Muscle layer of colon (tissue), 2 donors: ENCODE data around the gene MRM3.
"Not testable (repeated sequence)": the region's sequence is repeated elsewhere in the genome, so short reads cannot be mapped to it uniquely, and the experiment has no call there.

Experiments used
- H3K27ac ChIP-seq: one replicate; pipeline ENCODE4 v1.7.0; 2013; ENCODE audit warnings: low read depth, mild to moderate bottlenecking, low read length, moderate library complexity
- H3K27me3 ChIP-seq, 2 donors: one replicate each; pipeline ENCODE4 v1.7.0; 2013; ENCODE audit warnings: low read length in 2 of 2, mild to moderate bottlenecking in 2 of 2; ENCODE audit not compliant: insufficient read depth in 2 of 2, control insufficient read depth in 1 of 2
- H3K36me3 ChIP-seq: one replicate; pipeline ENCODE4 v1.7.0; 2013; ENCODE audit warnings: mild to moderate bottlenecking, low read length; ENCODE audit not compliant: insufficient read depth
- H3K4me1 ChIP-seq: one replicate; pipeline ENCODE4 v1.7.0; 2013; ENCODE audit warnings: mild to moderate bottlenecking, low read length; ENCODE audit not compliant: insufficient read depth
- H3K4me3 ChIP-seq, 2 donors: one replicate each; pipeline ENCODE4 v1.7.0; 2013; ENCODE audit warnings: low read length in 2 of 2, low read depth in 1 of 2, mild to moderate bottlenecking in 1 of 2, moderate library complexity in 1 of 2
- H3K9ac ChIP-seq: one replicate; pipeline ENCODE4 v1.7.0; 2013; ENCODE audit warnings: low read length
- H3K9me3 ChIP-seq: one replicate; pipeline ENCODE4 v1.7.0; 2013; ENCODE audit warnings: mild to moderate bottlenecking, low read length
- donor health status: abdominal sarcoma.
- donor health status: Adenocarcinoma of cecum.

MRM3 gene

DNA sequence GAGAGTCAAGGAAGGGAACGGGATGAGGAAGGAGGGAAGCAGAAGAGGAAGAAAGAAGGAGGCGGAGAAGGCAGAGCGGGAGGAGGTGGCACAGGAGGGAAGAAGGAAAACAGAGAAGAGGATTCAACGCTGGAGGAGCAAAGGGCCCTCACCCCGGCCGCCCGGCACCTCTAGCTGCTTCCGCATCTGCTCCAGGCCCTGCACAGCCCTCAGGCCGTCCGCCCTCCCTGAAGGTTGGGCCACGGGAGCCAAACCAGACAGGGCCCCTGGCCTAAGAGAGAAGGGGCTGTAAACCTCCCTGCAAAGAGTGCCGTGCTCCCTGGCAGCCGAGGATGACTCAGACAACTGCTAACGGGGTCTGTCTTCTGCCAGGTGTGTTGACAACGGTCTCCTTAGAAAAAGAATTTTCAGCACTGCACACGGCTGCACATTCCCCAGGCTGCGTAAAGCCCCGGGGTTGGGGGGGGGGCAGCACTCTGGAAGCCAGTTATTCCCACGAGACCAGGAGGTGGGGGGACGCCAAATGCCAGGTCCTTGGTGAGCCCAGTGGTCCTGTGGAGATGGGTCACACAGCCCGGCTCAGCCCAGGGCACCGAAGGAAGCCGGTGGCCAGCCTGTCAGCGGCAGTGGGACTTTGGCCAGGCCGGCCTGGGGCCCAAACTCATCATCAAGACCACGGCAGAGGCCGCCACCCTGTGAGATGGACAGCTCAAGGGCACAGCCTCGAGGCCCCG, 29.1 kb downstream of the MRM3 start:
- peaks cover 5% of the 10 kb centered on the region for H3K4me1 ChIP-seq
- H3K9ac ChIP-seq, result no peak overlapping the region
- H3K9me3 ChIP-seq, result no peaks in the 10 kb centered on the region
- H3K27me3 ChIP-seq, result no peaks in the 10 kb centered on the region
- H3K27ac ChIP-seq, result peak overlapping the region; percentile 63
- H3K36me3 ChIP-seq, result peaks cover 30% of the 10 kb centered on the region
- H3K4me3 ChIP-seq, result no peak overlapping the region

DNA sequence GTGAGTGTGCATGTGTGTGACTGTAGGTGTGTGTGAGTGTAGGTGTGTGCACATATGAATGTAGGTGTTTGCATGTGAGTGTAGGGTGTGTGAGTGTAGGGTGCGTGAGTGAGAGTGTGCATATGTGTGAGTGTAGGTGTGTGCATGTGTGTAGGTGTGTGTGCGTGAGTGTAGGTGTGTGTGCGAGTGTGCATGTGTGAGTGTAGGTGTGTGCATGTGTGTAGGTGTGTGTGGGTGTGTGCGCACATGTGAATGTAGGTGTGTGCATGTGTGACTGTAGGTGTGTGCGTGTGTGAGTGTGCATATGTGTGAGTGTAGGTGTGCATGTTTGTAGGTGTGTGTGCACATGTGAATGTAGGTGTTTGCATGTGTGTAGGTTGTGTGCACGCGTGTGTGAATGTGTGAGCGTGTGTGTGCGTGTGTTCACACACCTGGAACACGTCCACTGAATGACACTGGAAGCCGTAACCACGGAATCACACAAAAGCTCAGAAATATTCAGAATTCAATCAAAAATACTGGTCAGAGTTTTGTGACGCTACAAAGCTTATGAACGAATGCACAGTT, 30.6 kb downstream of the MRM3 start:
- Histone ChIP-seq H3K27me3 (no peaks in the 10 kb centered on the region), H3K27ac (no peak overlapping the region), H3K36me3 (peaks cover 26% of the 10 kb centered on the region), H3K9me3 (no peaks in the 10 kb centered on the region), H3K9ac (no peak overlapping the region), H3K4me1 (peaks cover 5% of the 10 kb centered on the region), H3K4me3 (no peak overlapping the region)

GRCh38 chr17:814371-814770, 32.2 kb downstream of the MRM3 start:
- no peak overlapping the region for H3K9ac ChIP-seq
- H3K36me3 ChIP-seq, result peaks cover 37% of the 10 kb centered on the region
- H3K27me3 ChIP-seq, result no peaks in the 10 kb centered on the region
- no peaks in the 10 kb centered on the region for H3K9me3 ChIP-seq
- no peak overlapping the region for H3K27ac ChIP-seq
- H3K4me3 ChIP-seq, result no peak overlapping the region
- H3K4me1 ChIP-seq, result peaks cover 5% of the 10 kb centered on the region

DNA sequence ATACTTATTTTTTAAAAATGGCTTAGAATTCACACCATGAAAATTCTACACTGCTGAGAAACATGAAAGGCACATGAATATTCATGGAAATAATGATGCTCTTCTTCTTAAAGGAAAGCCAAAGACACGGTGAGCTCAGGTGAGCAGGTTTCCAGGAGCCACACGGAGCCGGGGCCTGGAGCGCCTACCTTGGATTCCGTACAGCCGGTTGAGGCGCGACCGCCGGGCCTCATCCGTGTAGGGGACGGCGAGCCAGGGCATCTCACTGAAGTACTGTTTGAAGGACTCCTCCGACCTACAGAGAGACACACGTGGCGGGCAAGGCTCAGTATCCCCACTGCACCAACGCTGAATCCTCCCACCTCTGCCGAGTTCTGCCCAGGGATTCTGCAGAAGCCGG, 37.1 kb downstream of the MRM3 start:
- no peak overlapping the region for H3K27ac ChIP-seq
- no peaks in the 10 kb centered on the region for H3K27me3 ChIP-seq
- H3K9ac ChIP-seq, result no peak overlapping the region
- H3K4me3 ChIP-seq, result no peak overlapping the region
- no peaks in the 10 kb centered on the region for H3K4me1 ChIP-seq
- H3K36me3 ChIP-seq, result peaks cover 37% of the 10 kb centered on the region
- H3K9me3 ChIP-seq, result no peaks in the 10 kb centered on the region

DNA sequence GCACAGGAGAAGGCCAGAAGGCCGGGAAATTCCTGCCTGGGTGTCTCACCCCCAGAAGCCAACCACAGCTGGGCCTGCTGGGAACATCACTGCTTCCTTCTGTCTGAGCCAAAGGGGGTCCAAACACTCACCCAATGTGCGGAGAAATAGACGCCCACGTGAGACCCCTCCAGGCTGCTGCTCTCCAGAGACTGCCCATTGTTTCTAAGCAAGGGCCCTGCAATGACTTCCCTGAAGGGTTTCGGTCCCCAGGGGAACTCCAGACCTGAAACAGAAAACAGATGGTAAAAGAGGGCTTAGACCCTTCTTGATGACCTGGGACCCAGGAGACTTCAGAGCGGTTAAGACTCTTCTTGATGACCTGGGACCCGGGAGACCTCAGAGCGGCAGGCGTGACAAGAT, 41.3 kb downstream of the MRM3 start:
- Histone ChIP-seq H3K36me3 (peaks cover 28% of the 10 kb centered on the region), H3K9ac (no peak overlapping the region), H3K27me3 (no peaks in the 10 kb centered on the region), H3K9me3 (no peaks in the 10 kb centered on the region), H3K4me1 (no peaks in the 10 kb centered on the region), H3K4me3 (no peak overlapping the region), H3K27ac (no peak overlapping the region)

GRCh38 chr17:824378-824777, 42.2 kb downstream of the MRM3 start:
- H3K9ac ChIP-seq, result no peak overlapping the region
- H3K27ac ChIP-seq, result no peak overlapping the region
- H3K27me3 ChIP-seq, result no peaks in the 10 kb centered on the region
- H3K4me1 ChIP-seq, result no peaks in the 10 kb centered on the region
- H3K36me3 ChIP-seq, result peaks cover 22% of the 10 kb centered on the region
- H3K4me3 ChIP-seq, result no peak overlapping the region
- no peaks in the 10 kb centered on the region for H3K9me3 ChIP-seq

DNA sequence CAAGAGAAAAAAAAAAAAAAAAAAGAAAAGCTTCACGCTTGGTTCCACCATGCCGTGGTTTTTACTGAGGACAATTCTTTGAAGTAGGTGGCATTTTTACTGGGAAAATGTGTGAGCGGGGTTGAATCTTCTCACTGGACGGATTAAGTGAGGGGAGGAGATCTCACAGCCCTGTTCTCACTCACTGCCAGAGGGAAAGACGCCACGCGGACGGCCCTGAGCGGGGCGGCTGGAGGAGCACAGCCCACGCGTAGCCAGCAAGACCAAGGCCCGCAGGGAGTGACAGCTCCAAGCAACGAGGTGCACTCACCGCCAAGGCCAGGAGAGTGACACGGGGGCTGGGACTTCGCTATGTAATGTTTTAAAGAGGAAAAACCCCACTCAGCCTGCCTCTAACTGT, 43.1 kb downstream of the MRM3 start:
- Histone ChIP-seq H3K4me1 (no peaks in the 10 kb centered on the region), H3K9me3 (no peaks in the 10 kb centered on the region), H3K27ac (no peak overlapping the region), H3K36me3 (peaks cover 14% of the 10 kb centered on the region), H3K4me3 (no peak overlapping the region), H3K27me3 (no peaks in the 10 kb centered on the region), H3K9ac (no peak overlapping the region)

DNA sequence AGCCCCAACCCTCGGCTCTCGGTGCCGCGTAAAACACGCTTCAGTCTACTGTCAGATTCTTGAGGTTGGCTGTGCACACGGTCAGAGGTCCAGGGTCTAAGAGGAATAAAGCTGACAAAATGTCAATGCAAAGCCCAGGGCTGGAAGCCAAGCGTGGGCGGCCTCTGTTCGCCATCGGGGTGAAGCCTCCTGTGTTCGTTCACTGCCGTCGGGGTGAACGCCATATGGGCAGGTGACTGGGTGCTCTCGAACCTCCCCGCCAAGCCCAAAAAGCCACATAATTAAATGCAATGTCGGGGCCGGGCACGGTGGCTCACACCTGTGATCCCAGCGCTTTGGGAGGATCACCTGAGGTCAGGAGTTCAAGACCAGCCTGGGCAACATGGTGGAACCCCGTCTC, 44.6 kb downstream of the MRM3 start:
- Histone ChIP-seq H3K27me3 (no peaks in the 10 kb centered on the region), H3K4me3 (no peak overlapping the region), H3K4me1 (no peaks in the 10 kb centered on the region), H3K9me3 (no peaks in the 10 kb centered on the region), H3K27ac (no peak overlapping the region), H3K9ac (no peak overlapping the region), H3K36me3 (peaks cover 14% of the 10 kb centered on the region)

DNA sequence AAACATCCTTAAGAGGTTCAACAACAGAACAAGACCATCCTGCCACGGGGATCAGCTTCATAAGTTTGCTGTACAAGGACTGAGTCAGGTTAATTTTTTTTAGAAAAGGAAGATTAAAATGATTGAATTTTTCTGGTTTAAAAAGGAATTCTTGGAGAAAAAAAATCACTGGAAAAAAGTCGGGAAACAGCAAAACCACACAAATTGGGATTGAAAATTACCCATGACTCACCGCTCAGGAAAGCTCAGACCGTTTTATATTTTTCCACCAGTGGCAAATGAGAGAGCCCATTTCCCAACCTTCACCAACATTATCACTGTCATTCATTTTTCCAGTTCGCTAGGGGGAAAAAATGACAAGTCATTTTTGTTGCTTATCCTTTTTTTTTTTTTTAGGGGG, 46.6 kb downstream of the MRM3 start:
- Histone ChIP-seq H3K9ac (no peak overlapping the region), H3K36me3 (peaks cover 14% of the 10 kb centered on the region), H3K27me3 (no peaks in the 10 kb centered on the region), H3K4me1 (no peaks in the 10 kb centered on the region), H3K4me3 (no peak overlapping the region), H3K27ac (no peak overlapping the region), H3K9me3 (no peaks in the 10 kb centered on the region)

GRCh38 chr17:829614-830013, 47.5 kb downstream of the MRM3 start:
- not testable (repeated sequence) for H3K4me1 ChIP-seq, H3K9me3 ChIP-seq, H3K4me3 ChIP-seq, H3K27ac ChIP-seq, H3K27me3 ChIP-seq, H3K9ac ChIP-seq
- peaks cover 10% of the 10 kb centered on the region for H3K36me3 ChIP-seq

DNA sequence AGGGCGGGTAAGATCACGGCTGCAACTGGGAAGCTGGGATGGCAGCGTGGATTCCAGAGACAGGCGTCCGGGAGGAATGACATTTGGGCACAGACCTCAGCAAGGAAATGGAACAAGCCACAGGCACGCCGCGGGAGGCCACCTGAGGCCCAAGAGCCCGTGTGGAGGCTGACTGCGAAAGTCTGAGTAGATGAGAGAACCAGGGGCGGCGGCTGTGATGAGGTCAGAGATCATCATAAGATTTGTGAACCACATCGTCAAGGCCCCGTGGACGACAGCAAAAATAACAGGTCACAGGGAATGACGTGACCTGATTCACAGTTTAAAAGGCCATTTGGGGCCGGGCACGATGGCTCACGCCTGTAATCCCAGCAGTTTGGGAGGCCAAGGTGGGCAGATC, 48.2 kb downstream of the MRM3 start:
- Histone ChIP-seq H3K27me3 (no peaks in the 10 kb centered on the region), H3K9me3 (no peaks in the 10 kb centered on the region), H3K4me3 (no peak overlapping the region), H3K27ac (no peak overlapping the region), H3K36me3 (peaks cover 7% of the 10 kb centered on the region), H3K4me1 (no peaks in the 10 kb centered on the region), H3K9ac (no peak overlapping the region)

- Histone ChIP-seq H3K4me3 (no peak overlapping the region), H3K9ac (no peak overlapping the region), H3K4me1 (peaks cover under 1% of the 10 kb centered on the region), H3K27ac (no peak overlapping the region), H3K27me3 (no peaks in the 10 kb centered on the region), H3K36me3 (peaks cover 1% of the 10 kb centered on the region), H3K9me3 (no peaks in the 10 kb centered on the region)
These were observed 48.8 kb downstream of the MRM3 start for GRCh38 chr17:830950-831349.
